Spleen (tissue), 11 donors: ENCODE results near the gene RPTN. TPM values are rescaled to one million over a fixed set of nuclear protein-coding genes. Genes with fewer than 3 reads are reported as not detected.

Experiments
- DNase-seq: peaks from one replicate; pipeline ENCODE4 v3.0.0-alpha.2; 2020
- H3K27ac ChIP-seq, 8 donors: fragments of 200-600 bp; sonication (generic) in 7 of 8; 1 replicate in 4 of 8; 2 replicates in 4 of 8; pipeline versions ENCODE4 v1.5.0 to v1.8.0; 2016 to 2021; ENCODE audit warnings: inconsistent platforms in 4 of 8, mild to moderate bottlenecking in 4 of 8, moderate library complexity in 1 of 8
- H3K27me3 ChIP-seq, 7 donors: fragments of 200-600 bp; sonication (generic) in 6 of 7; replicated peaks in 1 of 7; 1 replicate in 4 of 7; 2 replicates in 3 of 7; pipeline versions ENCODE4 v1.5.0 to v1.8.0; 2016 to 2021; ENCODE audit warnings: inconsistent platforms in 3 of 7, mild to moderate bottlenecking in 1 of 7
- H3K36me3 ChIP-seq, 6 donors: fragments of 200-600 bp; sonication (generic) in 5 of 6; 1 replicate in 4 of 6; 2 replicates in 2 of 6; pipeline versions ENCODE4 v1.5.0 to v1.8.0; 2016 to 2021; ENCODE audit warnings: inconsistent platforms in 2 of 6
- H3K4me1 ChIP-seq, 6 donors: fragments of 200-600 bp; sonication (generic) in 5 of 6; 1 replicate in 3 of 6; 2 replicates in 3 of 6; pipeline versions ENCODE4 v1.5.0 to v1.8.0; 2016 to 2021; ENCODE audit warnings: inconsistent platforms in 3 of 6
- H3K4me3 ChIP-seq, 8 donors: fragments of 200-600 bp; sonication (generic) in 7 of 8; 1 replicate in 4 of 8; 2 replicates in 4 of 8; pipeline versions ENCODE4 v1.5.0 to v1.8.0; 2016 to 2021; ENCODE audit warnings: inconsistent platforms in 4 of 8, mild to moderate bottlenecking in 4 of 8, moderate library complexity in 2 of 8
- H3K9me3 ChIP-seq, 8 donors: fragments of 200-600 bp; sonication (generic) in 7 of 8; 1 replicate in 4 of 8; 2 replicates in 4 of 8; pipeline versions ENCODE4 v1.5.0 to v1.8.0; 2016 to 2021; ENCODE audit warnings: inconsistent platforms in 4 of 8
- POLR2A ChIP-seq, 3 donors: fragments of 450-650 bp; IDR thresholded peaks; one replicate each; pipeline ENCODE4 v1.5.1; 2017; ENCODE audit warnings: antibody characterized with exemption in 3 of 3, mild to moderate bottlenecking in 1 of 3
- POLR2AphosphoS5 ChIP-seq, 3 donors: sonication (generic); formaldehyde crosslinking; IDR thresholded peaks; one replicate each; pipeline ENCODE4 v1.5.1; 2017; ENCODE audit warnings: antibody characterized with exemption in 3 of 3
- WGBS, 5 donors: extraction: QIAGEN DNeasy Blood & Tissue Kit in 3 of 5; methylation state at CpG; one replicate each; pipeline versions ENCODE4 v1.1.5 to v1.1.7; 2013 to 2018; 5-methylcytosine and 5-hydroxymethylcytosine counted together
- intact Hi-C: fragments of 100-400 bp; cut with DNase I; formaldehyde crosslinking; loops from one replicate; pipeline ENCODE4 v1.15.0; 2023; ENCODE audit warnings: low total_unique reads
- polyA plus RNA-seq, 3 donors: library from polyadenylated mRNA; stranded (reverse); fragments of 200-250 nt; gene quantifications; one replicate each; pipeline ENCODE4 v1.2.1, GENCODE V29; 2013
- total RNA-seq, 7 donors: library from RNA; depleted of rRNA in 3 of 7; stranded (reverse); fragments of >200 nt in 3 of 7; fragmentation: NEBNext Ultra II Directional in 4 of 7; extraction: Animal tissue kit (Norgen Biotek cat#: 25700) in 4 of 7; gene quantifications; one replicate each; pipeline versions ENCODE4 v1.1.0 to v1.2.1, GENCODE V29; 2016 to 2021
- TF ChIP-seq, protein P1 (sequence below), 11 experiments: fragments of 200-600 bp in 7 of 11; fragments of 450-650 bp in 4 of 11; sonication (generic) in 4 of 11; IDR thresholded peaks in 8 of 11; conservative IDR thresholded peaks in 3 of 11; 1 replicate in 7 of 11; 2 replicates in 4 of 11; pipeline versions ENCODE4 v1.4.0 to v1.8.0; 2016 to 2021; ENCODE audit warnings: antibody characterized with exemption in 11 of 11, inconsistent platforms in 4 of 11, mild to moderate bottlenecking in 1 of 11
- donor health status: healthy with polysubstance abuse.
- donor health status: DM: no; HTN: no; CAD: no; lungs with moderate emphysema.
- donor health status: DM: no; HTN: no; CAD: no.
- donor health status: Bipolar disorder and iron deficiency.
- donor health status: healthy.
- donor health status: DM: no; HTN: no; CAD: no.
- donor health status: DM: yes; HTN: yes; CAD: no.

RPTN gene
- total and polyA plus RNA-seq, 10 donors: not detected

DNA sequence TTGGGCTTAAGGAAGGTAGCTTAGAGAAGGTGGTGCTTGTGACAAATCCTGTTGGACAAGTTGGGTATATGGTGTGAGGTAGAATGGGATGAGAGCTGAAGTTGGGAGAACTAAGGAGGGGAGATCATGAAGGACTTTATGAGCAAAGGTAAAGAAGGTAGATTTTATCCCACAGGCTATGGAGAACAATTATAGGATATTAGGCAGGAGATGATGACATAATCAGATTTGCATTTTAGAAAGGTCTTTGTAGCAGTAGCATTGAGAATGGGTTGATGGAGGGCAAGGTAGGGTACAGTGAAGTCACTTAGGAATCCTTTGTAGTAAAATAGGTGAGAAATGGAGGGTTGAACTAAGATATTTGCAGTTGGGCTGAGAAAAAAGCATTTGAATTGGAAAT lies 28.8 kb downstream of the RPTN start:
- intact Hi-C loops: no loop called here
- no peaks in the 10 kb centered on the region for H3K4me1 ChIP-seq

DNA sequence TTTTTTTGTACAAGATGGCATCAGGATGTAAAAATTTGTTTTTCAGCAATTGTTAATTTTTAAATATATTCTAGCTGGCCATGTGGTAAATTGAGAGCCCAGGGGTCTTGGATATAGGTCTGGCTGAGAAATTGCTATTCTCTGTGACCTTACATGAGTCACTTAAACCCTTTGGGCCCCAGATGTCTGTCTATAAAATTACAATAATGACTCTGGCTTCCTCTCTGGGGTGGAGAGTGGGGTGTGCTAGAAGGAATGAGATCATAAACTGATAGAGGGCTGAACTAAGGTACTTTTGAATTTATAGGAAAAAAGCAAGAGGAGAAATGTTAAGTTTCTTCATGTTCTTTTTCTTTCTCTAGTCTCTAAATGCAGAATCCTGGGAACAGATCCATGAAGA lies 31.4 kb downstream of the RPTN start:
- intact Hi-C loops: loop anchor here (10.0 kb wide), 1 partner anchor 63 kb away; no protein-coding TSS in a partner anchor
- no peak for DNase-seq
- Histone ChIP-seq H3K9me3 (peaks cover 0 to 9% (median 8%) of the 10 kb centered on the region in 8 donors), H3K4me1 (no peaks in the 10 kb centered on the region), H3K27ac (no peak overlapping the region), H3K27me3 (peaks cover 0 to 77% (median 11%) of the 10 kb centered on the region in 7 donors), H3K4me3 (no peak overlapping the region), H3K36me3 (no peaks in the 10 kb centered on the region)
- TF ChIP-seq POLR2A (IDR thresholded peaks at IDR 0.05): no peak
- TF ChIP-seq POLR2AphosphoS5 (IDR thresholded peaks at IDR 0.05): no peak
- TF ChIP-seq, protein P1, sequence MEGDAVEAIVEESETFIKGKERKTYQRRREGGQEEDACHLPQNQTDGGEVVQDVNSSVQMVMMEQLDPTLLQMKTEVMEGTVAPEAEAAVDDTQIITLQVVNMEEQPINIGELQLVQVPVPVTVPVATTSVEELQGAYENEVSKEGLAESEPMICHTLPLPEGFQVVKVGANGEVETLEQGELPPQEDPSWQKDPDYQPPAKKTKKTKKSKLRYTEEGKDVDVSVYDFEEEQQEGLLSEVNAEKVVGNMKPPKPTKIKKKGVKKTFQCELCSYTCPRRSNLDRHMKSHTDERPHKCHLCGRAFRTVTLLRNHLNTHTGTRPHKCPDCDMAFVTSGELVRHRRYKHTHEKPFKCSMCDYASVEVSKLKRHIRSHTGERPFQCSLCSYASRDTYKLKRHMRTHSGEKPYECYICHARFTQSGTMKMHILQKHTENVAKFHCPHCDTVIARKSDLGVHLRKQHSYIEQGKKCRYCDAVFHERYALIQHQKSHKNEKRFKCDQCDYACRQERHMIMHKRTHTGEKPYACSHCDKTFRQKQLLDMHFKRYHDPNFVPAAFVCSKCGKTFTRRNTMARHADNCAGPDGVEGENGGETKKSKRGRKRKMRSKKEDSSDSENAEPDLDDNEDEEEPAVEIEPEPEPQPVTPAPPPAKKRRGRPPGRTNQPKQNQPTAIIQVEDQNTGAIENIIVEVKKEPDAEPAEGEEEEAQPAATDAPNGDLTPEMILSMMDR (IDR thresholded peaks at IDR 0.05 in 8 of 11, conservative IDR thresholded peaks at IDR 0.05 in 3 of 11): no peak

More for the DNA sequence above, 28.8 kb downstream of the RPTN start:
- Histone ChIP-seq H3K4me3 (no peak overlapping the region), H3K27me3 (peaks cover 0 to 66% (median 11%) of the 10 kb centered on the region in 7 donors), H3K9me3 (peaks cover 0 to 32% (median 25%) of the 10 kb centered on the region in 8 donors), H3K36me3 (no peaks in the 10 kb centered on the region), H3K27ac (no peak overlapping the region)
- no peak for DNase-seq
- TF ChIP-seq POLR2A (IDR thresholded peaks at IDR 0.05): no peak
- TF ChIP-seq POLR2AphosphoS5 (IDR thresholded peaks at IDR 0.05): no peak
- TF ChIP-seq, protein P1 (IDR thresholded peaks at IDR 0.05 in 8 of 11, conservative IDR thresholded peaks at IDR 0.05 in 3 of 11): no peak

DNA sequence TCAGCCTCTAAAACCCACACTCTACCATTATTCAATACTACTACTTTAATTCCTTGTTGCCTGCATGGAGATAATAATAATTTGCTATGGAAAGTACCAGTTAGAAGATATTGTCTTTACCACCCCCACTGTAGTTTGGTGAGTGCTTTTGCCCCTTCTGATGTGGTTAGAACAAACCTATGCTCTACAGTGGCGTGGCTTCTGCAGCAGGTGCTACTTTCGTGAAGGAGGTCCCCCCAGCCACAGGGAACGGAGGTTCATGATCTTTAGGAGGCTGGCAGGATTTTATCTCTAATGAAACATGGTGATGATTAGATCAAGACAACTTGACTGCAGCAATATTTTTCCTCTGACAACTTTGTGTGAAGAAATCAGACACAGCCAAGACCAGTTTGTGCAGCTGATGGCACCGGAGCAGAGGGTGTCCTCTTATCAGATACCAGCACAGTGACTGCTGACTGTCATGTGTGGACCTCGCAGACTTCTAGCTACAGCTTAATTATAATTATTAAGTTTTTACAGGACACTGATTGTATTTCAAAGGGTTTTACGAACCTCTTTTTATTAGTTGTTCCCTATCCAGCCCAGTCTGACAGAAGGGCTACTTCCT lies 33.1 kb downstream of the RPTN start:
- WGBS, 5 donors: 65 to 85% (median 71%) methylated on average over 6 of the region's 6 CpGs
- Histone ChIP-seq H3K27me3 (peaks cover 0 to 76% (median 11%) of the 10 kb centered on the region in 7 donors), H3K4me1 (no peaks in the 10 kb centered on the region), H3K4me3 (no peak overlapping the region), H3K36me3 (no peaks in the 10 kb centered on the region), H3K9me3 (no peaks in the 10 kb centered on the region), H3K27ac (no peak overlapping the region)
- TF ChIP-seq POLR2A (IDR thresholded peaks at IDR 0.05) (no peak), POLR2AphosphoS5 (IDR thresholded peaks at IDR 0.05) (no peak)
- TF ChIP-seq, protein P1 (IDR thresholded peaks at IDR 0.05 in 8 of 11, conservative IDR thresholded peaks at IDR 0.05 in 3 of 11): no peak
- DNase-seq: no peak
- intact Hi-C loops: loop anchor here (10.0 kb wide), 1 partner anchor 61 kb away; no protein-coding TSS in a partner anchor

DNA sequence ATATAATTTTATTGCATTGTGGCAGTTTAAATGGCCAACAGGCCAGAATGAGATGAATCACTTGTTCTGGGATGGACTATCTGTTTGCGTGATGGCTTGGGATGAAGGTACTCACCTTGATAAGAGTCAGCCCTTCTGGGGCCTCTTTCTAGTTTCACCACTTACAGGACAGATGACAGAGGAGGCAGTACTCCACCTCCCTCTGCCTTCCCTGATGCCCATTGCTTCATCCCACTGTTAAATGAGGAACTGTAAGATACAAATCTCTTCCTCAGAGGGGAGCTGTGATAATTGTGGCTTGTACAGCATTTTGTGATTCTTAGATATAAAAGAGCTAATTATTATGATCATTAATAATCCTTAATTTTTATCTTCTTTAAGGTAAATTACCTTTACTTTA lies 40.1 kb downstream of the RPTN start:
- DNase-seq: no peak
- TF ChIP-seq POLR2AphosphoS5 (IDR thresholded peaks at IDR 0.05): no peak
- TF ChIP-seq, protein P1 (IDR thresholded peaks at IDR 0.05 in 8 of 11, conservative IDR thresholded peaks at IDR 0.05 in 3 of 11): no peak
- TF ChIP-seq POLR2A (IDR thresholded peaks at IDR 0.05): no peak
- Histone ChIP-seq H3K36me3 (no peaks in the 10 kb centered on the region), H3K27ac (no peak overlapping the region), H3K27me3 (peaks cover 0 to 87% (median 16%) of the 10 kb centered on the region in 7 donors), H3K9me3 (no peaks in the 10 kb centered on the region), H3K4me1 (no peaks in the 10 kb centered on the region), H3K4me3 (no peak overlapping the region)
- intact Hi-C loops: no loop called here
- 89 to 100% (median 93%) methylated on average over 1 of the region's 1 CpG for WGBS, 5 donors
